Endothelial cell of umbilical vein (primary cell): Measurements from ENCODE around the gene ANKFN1.

Source experiments
- CTCF ChIP-seq, 2 donors: IDR thresholded peaks; 1 replicate in 1 of 2; 2 replicates in 1 of 2; pipeline ENCODE4 v1.5.1; 2011; ENCODE audit warnings: low read length in 2 of 2, mild to moderate bottlenecking in 2 of 2, moderate library complexity in 2 of 2, control low read depth in 1 of 2, inconsistent platforms in 1 of 2, low read depth in 1 of 2; ENCODE audit not compliant: insufficient read depth in 1 of 2; ENCODE audit errors: extremely low read depth in 1 of 2
- MAX ChIP-seq: IDR thresholded peaks from 2 replicates; pipeline ENCODE4 v1.6.1; 2011; ENCODE audit not compliant: insufficient read depth, insufficient read length

GRCh38 chr17:56389356-56389755, 236.1 kb downstream of the ANKFN1 start:
- TF ChIP-seq CTCF (IDR thresholded peaks at IDR 0.05; ENCODE audit: extremely low read depth in 1 of 2, insufficient read depth in 1 of 2, low read depth in 1 of 2, low read length in 2 of 2) (no peak), MAX (no peak)
